DOHH2 (cell line): ENCODE data around the gene RNF112.

Source experiments
- CTCF ChIP-seq: fragments of 200-600 bp; sonication (generic); IDR thresholded peaks from one replicate; pipeline ENCODE4 v1.5.1; 2014; ENCODE audit warnings: antibody characterized with exemption, mild to moderate bottlenecking, low read depth, low read length; ENCODE audit not compliant: poor library complexity, severe bottlenecking
- EZH2phosphoT487 ChIP-seq: fragments of 200-600 bp; sonication (generic); IDR thresholded peaks from 2 replicates; pipeline ENCODE4 v1.6.1; 2017; ENCODE audit warnings: borderline replicate concordance, mild to moderate bottlenecking, antibody characterized with exemption, low read length, moderate library complexity, mixed read lengths

DNA sequence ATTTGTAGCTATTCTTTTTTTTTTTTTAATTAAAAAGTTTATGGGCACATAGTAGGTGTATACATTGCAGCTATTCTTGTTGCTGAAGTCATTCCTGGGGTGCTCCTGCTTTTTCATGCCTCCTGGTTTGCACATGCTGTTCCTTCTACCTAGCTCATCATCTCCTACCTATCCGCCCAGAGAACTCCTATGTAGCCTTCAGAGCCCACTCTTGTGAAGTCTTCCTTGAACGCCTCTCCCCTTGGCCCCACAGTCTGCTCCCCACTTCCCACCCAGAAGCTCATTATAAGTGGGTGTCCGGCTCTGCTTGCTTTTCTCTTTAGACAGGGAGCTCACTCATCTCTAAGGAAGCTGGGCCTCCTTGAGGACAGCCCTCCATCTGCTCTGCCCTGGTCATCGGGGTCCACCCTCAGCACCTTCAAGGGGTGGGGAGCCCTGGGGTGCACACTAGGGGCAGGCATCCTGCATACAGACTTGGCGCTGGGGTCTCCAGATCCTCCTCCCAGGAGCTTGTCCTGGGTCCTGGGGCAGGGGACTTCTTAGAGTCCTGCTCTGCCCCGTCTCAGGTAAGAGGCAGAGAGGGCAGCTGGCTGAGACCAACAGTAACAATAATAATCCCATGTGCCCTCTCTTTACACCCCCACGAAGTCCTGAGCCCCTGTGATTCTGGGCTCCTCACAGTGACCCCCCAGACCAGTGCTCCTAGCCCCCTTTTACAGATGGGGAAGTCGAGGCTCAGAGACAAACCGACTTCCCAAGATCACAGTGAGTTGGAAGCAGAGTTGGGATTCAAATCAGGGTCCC is 45.0 kb upstream of the RNF112 start:
- TF ChIP-seq CTCF: no peak
- TF ChIP-seq EZH2phosphoT487: no peak
